C4-2B (cell line): ENCODE measurements around the gene TAX1BP3.
"Not testable (repeated sequence)": the region's sequence is repeated elsewhere in the genome, so short reads cannot be mapped to it uniquely, and the experiment has no call there.

Source experiments
- H3K27ac ChIP-seq: fragments of 450-650 bp; 2 replicates; pipeline ENCODE4 v1.5.1; 2017
- ZFX ChIP-seq: fragments of 450-650 bp; IDR thresholded peaks from 2 replicates; pipeline ENCODE4 v1.6.1; 2017
- TF ChIP-seq, protein P1 (sequence below): fragments of 450-650 bp; conservative IDR thresholded peaks from 2 replicates; pipeline ENCODE4 v1.5.1; 2017; ENCODE audit warnings: mild to moderate bottlenecking

Gene TAX1BP3, protein sequence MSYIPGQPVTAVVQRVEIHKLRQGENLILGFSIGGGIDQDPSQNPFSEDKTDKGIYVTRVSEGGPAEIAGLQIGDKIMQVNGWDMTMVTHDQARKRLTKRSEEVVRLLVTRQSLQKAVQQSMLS

DNA sequence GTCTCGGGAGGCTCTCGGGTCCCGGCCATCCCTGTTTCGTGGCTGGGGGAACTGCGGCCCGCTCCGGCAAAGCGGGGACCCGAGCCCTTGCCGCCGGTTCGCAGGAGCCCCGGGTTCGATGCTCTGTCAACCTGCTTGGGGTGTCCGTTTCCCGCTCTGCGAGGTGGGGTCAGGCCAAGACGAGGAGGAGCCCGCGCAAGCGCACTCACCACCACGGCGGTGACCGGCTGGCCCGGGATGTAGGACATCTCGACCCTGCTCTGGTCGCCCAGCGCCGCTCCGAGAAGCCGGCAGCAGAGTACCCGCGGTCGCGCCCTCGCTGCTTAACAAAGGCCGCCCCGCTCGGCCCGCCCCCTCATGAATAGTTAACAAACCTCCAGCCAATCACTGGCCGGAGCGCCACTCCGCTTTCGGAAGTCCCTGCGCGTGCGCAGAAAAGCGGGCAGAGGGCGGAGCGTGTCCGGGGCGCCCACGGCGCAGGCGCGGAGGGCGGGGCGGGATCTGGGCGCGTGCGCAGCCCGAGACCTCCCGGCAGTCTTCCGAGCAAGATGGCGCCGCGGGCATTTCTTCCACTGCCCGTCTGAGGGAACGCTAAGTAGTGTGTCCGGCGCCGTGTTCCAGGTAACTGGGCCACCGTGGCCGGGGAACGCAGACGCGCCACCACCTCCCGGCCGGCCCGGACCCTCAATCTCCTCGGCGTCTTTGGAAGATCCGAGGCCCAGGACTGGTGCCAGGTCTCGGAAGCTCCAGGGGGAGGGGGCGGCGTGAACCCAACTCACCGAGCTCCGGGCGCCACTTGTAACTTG is at the start of gene TAX1BP3, which contains the start of gene EMC6:
Gene TAX1BP3, minus strand, starts transcription at position 300 of the 806 bp plus-strand sequence. Its CDS starts 52 bp downstream, at position 248.
Gene EMC6, plus strand, starts transcription at position 534 of the 806 bp plus-strand sequence. CDS start 335 bp downstream, outside the sequence.
- H3K27ac ChIP-seq, result peak within 1 kb of the TSS; percentile 96
- TF ChIP-seq, protein P1, sequence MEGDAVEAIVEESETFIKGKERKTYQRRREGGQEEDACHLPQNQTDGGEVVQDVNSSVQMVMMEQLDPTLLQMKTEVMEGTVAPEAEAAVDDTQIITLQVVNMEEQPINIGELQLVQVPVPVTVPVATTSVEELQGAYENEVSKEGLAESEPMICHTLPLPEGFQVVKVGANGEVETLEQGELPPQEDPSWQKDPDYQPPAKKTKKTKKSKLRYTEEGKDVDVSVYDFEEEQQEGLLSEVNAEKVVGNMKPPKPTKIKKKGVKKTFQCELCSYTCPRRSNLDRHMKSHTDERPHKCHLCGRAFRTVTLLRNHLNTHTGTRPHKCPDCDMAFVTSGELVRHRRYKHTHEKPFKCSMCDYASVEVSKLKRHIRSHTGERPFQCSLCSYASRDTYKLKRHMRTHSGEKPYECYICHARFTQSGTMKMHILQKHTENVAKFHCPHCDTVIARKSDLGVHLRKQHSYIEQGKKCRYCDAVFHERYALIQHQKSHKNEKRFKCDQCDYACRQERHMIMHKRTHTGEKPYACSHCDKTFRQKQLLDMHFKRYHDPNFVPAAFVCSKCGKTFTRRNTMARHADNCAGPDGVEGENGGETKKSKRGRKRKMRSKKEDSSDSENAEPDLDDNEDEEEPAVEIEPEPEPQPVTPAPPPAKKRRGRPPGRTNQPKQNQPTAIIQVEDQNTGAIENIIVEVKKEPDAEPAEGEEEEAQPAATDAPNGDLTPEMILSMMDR, result no peak
- no peak; the same call in 1 of the 2 replicates for TF ChIP-seq ZFX

GRCh38 chr17:3715296-3715695 is 46.9 kb upstream of the TAX1BP3 start:
- no peak overlapping the region for H3K27ac ChIP-seq
- TF ChIP-seq ZFX, result no peak
- TF ChIP-seq, protein P1, result no peak

- no peak for TF ChIP-seq ZFX
- TF ChIP-seq, protein P1, result no peak
- no peak overlapping the region for H3K27ac ChIP-seq
Observed at GRCh38 chr17:3712811-3713463, 44.6 kb upstream of the TAX1BP3 start.

DNA sequence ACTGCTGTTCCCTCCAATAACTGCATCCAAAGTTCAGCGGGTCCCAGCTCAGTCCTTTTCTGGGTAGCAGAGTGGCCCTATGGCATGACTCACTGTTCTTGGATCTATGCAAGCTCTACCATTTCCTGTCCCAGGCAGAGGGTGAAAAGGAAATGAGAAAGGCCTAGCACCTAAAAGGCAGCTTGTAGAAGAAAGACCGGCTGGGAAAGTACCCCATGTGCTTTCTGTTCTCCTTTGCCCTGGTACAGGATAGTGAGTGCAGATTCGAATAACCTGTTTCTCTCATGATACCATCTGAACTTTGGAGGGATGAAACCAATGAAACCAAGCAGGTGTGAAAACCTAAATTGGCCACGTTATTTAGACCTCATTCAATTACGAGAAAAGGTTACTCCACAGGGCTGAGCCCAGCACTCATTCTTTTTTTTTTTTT is 42.6 kb upstream of the TAX1BP3 start:
- H3K27ac ChIP-seq, result no peak overlapping the region
- TF ChIP-seq ZFX, result no peak
- TF ChIP-seq, protein P1, result no peak

DNA sequence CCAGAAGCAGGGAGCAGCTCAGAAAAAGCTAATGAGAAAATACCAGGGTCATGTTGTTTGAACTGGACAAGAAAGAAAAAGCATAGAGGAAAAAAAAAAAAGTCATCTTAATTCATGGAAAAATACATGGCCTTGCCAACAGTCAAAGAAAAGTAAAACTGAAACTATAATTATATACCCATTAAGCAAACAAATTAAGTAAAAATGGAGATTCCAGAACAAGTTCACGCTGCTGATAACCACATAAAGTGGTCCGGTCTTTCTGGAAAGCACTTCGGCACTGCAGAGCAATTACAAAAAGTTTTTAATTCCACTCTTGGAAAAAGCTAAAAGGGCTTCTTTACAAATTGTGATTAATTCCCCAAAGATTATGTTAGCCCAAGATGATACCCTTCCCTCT is 40.0 kb upstream of the TAX1BP3 start:
- TF ChIP-seq ZFX, result no peak
- TF ChIP-seq, protein P1, result no peak
- H3K27ac ChIP-seq, result no peak overlapping the region

- not testable (repeated sequence) for H3K27ac ChIP-seq
Observed at GRCh38 chr17:3705718-3705984, 37.3 kb upstream of the TAX1BP3 start.

DNA sequence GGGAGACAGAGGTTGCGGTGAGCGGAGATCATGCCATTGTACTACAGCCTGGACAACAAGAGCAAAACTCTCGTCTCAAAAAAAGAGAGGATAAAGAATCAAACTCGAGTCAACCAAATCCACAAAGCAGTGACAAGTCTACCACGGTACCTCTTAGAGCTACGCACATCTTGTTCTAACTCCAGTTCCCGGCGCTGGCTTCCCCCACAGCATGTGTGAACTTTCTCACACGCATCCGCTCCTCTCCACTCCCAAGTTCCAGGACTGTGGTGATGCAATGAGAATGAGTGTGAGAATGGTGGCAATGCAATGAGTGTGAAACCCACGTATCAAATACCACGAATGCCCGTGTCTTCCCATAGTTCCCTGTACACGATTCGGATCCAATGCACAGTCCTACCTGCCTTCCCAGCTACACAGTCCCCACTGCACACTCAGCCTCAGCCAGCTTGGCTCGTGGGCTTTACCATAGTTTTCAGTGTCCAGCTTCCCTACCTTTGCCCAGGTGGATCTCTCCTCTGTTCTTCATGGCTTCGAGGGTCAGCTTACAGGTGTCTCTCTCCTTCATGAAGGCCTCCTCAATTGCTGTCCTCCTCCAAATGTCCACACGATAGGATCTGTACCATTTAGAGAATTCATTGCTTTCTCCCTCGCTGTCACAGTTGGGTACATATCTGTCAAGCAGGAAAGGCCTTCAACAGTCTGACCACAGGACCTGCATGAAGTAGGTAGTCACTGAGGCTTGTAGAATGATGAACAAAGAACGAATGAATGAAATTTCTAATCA is 36.7 kb upstream of the TAX1BP3 start:
- TF ChIP-seq, protein P1, result no peak
- no peak for TF ChIP-seq ZFX

DNA sequence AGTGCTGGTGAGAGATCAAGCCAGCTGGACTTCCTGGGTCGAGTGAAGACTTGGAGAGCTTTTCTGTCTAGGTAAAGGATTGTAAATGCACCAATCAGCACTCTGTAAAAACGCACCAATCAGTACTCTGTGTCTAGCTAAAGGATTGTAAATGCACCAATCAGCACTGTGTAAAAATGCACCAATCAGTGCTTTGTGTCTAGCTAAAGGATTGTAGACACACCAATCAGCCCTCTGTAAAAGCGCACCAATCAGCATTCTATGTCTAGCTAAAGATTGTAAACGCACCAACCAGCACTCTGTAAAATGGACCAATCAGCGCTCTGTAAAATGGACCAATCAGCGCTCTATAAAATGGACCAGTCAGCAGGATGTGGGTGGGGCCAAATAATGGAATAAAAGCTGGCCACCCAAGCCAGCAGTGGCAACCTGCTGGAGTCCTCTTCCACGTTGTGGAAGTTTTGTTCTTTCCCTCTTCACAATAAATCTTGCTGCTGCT is 33.7 kb upstream of the TAX1BP3 start:
- H3K27ac ChIP-seq, result not testable (repeated sequence)

More for the DNA sequence above, 36.7 kb upstream of the TAX1BP3 start:
- no peak overlapping the region for H3K27ac ChIP-seq
